Panc1 (cell line): ENCODE measurements around the gene NXPH3. TPM values are rescaled to one million over a fixed set of nuclear protein-coding genes. Genes with fewer than 3 reads are reported as not detected.
A peak's percentile ranks its signal among the peaks of the same experiment; 100 is the strongest.

Experiments used
- ATAC-seq: fragments of 200-7000 bp; cut with Tn5 transposase; 2 replicates; pipeline ENCODE4 v1.9.1; 2020; ENCODE audit warnings: mild to moderate bottlenecking, moderate library complexity
- BruUV-seq: library from RNA; stranded (reverse); fragments of 400-500 nt; replicated peaks from 2 replicates; lab custom pipeline; 2021; lab: Mats Ljungman, UMichigan
- CTCF ChIA-PET: fragments of 300-600 bp; sonication (Branson Sonifier 250); formaldehyde crosslinking; loops from one replicate; lab custom pipeline; 2022; ENCODE audit warnings: antibody characterized with exemption; lab: Charles Lee
- POLR2A ChIA-PET: fragments of 300-600 bp; sonication (Branson Sonifier 250); formaldehyde crosslinking; loops from one replicate; lab custom pipeline; 2022; ENCODE audit warnings: antibody characterized with exemption; lab: Charles Lee
- DNase-seq: peaks from one replicate; pipeline ENCODE4 v3.0.0-alpha.2; 2010; ENCODE audit warnings: low read depth, low spot score
- H3K27ac ChIP-seq: 2 replicates; pipeline ENCODE4 v1.5.1; 2011; ENCODE audit warnings: mild to moderate bottlenecking, low read length, inconsistent platforms
- H3K27me3 ChIP-seq: fragments of 200-500 bp; sonication (Bioruptor generic); 2 replicates; pipeline ENCODE4 v1.6.0; 2014; ENCODE audit warnings: low read length, inconsistent platforms; ENCODE audit not compliant: control insufficient read depth, insufficient read depth
- H3K36me3 ChIP-seq: fragments of 200-500 bp; sonication (Bioruptor generic); 2 replicates; pipeline ENCODE4 v1.5.1; 2014; ENCODE audit warnings: inconsistent platforms, mild to moderate bottlenecking, low read length, moderate library complexity; ENCODE audit not compliant: control insufficient read depth, insufficient read depth
- H3K4me1 ChIP-seq: 2 replicates; pipeline ENCODE4 v1.5.1; 2011; ENCODE audit warnings: inconsistent platforms, mild to moderate bottlenecking, low read length, moderate library complexity; ENCODE audit not compliant: control insufficient read depth, insufficient read depth
- H3K4me3 ChIP-seq, 2 experiments: 2 replicates each; pipeline ENCODE4 v1.5.1; 2011 to 2012; ENCODE audit warnings: low read depth in 2 of 2, low read length in 2 of 2, mild to moderate bottlenecking in 2 of 2, inconsistent platforms in 1 of 2, moderate library complexity in 1 of 2
- H3K9me3 ChIP-seq: fragments of 200-500 bp; sonication (Bioruptor generic); 2 replicates; pipeline ENCODE4 v1.5.1; 2014; ENCODE audit warnings: low read depth, mild to moderate bottlenecking, inconsistent platforms, low read length, moderate library complexity; ENCODE audit not compliant: control insufficient read depth, insufficient read depth
- POLR2AphosphoS5 ChIP-seq: IDR thresholded peaks from 2 replicates; pipeline ENCODE4 v1.6.1; 2012; ENCODE audit warnings: mild to moderate bottlenecking, low read depth, low read length, moderate library complexity
- SIN3A ChIP-seq: IDR thresholded peaks from 2 replicates; pipeline ENCODE4 v1.6.1; 2012; ENCODE audit warnings: low read depth, mild to moderate bottlenecking, low read length, moderate library complexity, borderline replicate concordance; ENCODE audit not compliant: insufficient read depth
- TCF7L2 ChIP-seq: IDR thresholded peaks from 2 replicates; pipeline ENCODE4 v1.6.1; 2011; ENCODE audit warnings: mild to moderate bottlenecking, low read depth, low read length, inconsistent platforms
- in situ Hi-C: cut with HindIII; loops from 2 replicates; pipeline ENCODE4 v1.10.0; 2016; ENCODE audit warnings: low sequenced_read_pairs, low pct_unique_long_range_greater_than_20kb
- intact Hi-C: fragments of 100-400 bp; cut with micrococcal nuclease; formaldehyde crosslinking; loops from one replicate; pipeline ENCODE4 v1.10.0; 2022; ENCODE audit not compliant: unreplicated experiment
- total RNA-seq: library from RNA; stranded (reverse); gene quantifications from one replicate; pipeline ENCODE4 v1.2.1, GENCODE V29; 2021; ENCODE audit not compliant: unreplicated experiment
- TF ChIP-seq, protein P1 (sequence below), 2 experiments: IDR thresholded peaks; 2 replicates each; pipeline ENCODE4 v1.6.1; 2011 to 2012; ENCODE audit warnings: low read depth in 2 of 2, control low read depth in 1 of 2, low read length in 1 of 2, mild to moderate bottlenecking in 1 of 2, moderate library complexity in 1 of 2; ENCODE audit not compliant: insufficient read depth in 1 of 2
- TF ChIP-seq, protein P2 (sequence below): fragments of 450-650 bp; IDR thresholded peaks from 2 replicates; pipeline ENCODE4 v1.5.1; 2017; ENCODE audit warnings: mild to moderate bottlenecking

NXPH3 gene
- total RNA-seq, 1 experiment from 2014 or later, result 0.57 TPM

DNA sequence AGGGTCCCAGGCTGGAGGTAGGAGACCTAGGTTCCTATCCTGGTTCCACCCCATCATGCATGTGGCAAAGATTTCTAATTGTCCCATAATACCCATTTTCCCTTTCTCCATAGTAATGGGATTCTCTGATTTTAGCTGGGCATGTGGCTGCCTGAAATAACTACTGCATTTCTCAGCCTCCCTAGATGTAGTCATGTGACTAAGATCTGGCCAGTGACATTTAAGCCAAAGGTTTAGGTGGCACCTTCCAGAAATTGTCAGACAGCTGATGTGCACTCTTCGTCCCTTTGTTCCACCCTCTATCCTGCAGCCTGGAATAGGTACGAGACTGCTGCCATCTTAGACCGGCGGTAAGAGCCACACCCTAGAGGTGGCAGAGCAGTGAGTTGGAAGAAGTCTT, 8.2 kb downstream of the NXPH3 start:
- no peaks in the 10 kb centered on the region for H3K27me3 ChIP-seq
- BruUV-seq, result no TSS peak
- POLR2A ChIA-PET, result no interaction called here
- H3K36me3 ChIP-seq, result no peaks in the 10 kb centered on the region
- intact Hi-C loops (no loop called here), in situ Hi-C loops (no loop called here)
- ATAC-seq (no peak), DNase-seq (no peak)
- H3K4me1 ChIP-seq, result no peaks in the 10 kb centered on the region; the same call in 1 of the 2 replicates
- CTCF ChIA-PET, result interaction anchor here (0.6 to 0.7 kb wide), 2 partner anchors 23 to 86 kb away, joined by 3 to 4 read pairs; no protein-coding TSS in a partner anchor
- H3K4me3 ChIP-seq, result no peak overlapping the region
- H3K27ac ChIP-seq, result no peak overlapping the region
- TF ChIP-seq, protein P1, sequence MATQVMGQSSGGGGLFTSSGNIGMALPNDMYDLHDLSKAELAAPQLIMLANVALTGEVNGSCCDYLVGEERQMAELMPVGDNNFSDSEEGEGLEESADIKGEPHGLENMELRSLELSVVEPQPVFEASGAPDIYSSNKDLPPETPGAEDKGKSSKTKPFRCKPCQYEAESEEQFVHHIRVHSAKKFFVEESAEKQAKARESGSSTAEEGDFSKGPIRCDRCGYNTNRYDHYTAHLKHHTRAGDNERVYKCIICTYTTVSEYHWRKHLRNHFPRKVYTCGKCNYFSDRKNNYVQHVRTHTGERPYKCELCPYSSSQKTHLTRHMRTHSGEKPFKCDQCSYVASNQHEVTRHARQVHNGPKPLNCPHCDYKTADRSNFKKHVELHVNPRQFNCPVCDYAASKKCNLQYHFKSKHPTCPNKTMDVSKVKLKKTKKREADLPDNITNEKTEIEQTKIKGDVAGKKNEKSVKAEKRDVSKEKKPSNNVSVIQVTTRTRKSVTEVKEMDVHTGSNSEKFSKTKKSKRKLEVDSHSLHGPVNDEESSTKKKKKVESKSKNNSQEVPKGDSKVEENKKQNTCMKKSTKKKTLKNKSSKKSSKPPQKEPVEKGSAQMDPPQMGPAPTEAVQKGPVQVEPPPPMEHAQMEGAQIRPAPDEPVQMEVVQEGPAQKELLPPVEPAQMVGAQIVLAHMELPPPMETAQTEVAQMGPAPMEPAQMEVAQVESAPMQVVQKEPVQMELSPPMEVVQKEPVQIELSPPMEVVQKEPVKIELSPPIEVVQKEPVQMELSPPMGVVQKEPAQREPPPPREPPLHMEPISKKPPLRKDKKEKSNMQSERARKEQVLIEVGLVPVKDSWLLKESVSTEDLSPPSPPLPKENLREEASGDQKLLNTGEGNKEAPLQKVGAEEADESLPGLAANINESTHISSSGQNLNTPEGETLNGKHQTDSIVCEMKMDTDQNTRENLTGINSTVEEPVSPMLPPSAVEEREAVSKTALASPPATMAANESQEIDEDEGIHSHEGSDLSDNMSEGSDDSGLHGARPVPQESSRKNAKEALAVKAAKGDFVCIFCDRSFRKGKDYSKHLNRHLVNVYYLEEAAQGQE (IDR thresholded peaks at IDR 0.05; ENCODE audit: insufficient read depth in 1 of 2, low read depth in 2 of 2, low read length in 1 of 2), result no peak
- no peak for TF ChIP-seq SIN3A
- TF ChIP-seq POLR2AphosphoS5, result no peak
- TF ChIP-seq, protein P2, sequence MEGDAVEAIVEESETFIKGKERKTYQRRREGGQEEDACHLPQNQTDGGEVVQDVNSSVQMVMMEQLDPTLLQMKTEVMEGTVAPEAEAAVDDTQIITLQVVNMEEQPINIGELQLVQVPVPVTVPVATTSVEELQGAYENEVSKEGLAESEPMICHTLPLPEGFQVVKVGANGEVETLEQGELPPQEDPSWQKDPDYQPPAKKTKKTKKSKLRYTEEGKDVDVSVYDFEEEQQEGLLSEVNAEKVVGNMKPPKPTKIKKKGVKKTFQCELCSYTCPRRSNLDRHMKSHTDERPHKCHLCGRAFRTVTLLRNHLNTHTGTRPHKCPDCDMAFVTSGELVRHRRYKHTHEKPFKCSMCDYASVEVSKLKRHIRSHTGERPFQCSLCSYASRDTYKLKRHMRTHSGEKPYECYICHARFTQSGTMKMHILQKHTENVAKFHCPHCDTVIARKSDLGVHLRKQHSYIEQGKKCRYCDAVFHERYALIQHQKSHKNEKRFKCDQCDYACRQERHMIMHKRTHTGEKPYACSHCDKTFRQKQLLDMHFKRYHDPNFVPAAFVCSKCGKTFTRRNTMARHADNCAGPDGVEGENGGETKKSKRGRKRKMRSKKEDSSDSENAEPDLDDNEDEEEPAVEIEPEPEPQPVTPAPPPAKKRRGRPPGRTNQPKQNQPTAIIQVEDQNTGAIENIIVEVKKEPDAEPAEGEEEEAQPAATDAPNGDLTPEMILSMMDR, result no peak
- TF ChIP-seq TCF7L2, result no peak
- no peaks in the 10 kb centered on the region for H3K9me3 ChIP-seq

DNA sequence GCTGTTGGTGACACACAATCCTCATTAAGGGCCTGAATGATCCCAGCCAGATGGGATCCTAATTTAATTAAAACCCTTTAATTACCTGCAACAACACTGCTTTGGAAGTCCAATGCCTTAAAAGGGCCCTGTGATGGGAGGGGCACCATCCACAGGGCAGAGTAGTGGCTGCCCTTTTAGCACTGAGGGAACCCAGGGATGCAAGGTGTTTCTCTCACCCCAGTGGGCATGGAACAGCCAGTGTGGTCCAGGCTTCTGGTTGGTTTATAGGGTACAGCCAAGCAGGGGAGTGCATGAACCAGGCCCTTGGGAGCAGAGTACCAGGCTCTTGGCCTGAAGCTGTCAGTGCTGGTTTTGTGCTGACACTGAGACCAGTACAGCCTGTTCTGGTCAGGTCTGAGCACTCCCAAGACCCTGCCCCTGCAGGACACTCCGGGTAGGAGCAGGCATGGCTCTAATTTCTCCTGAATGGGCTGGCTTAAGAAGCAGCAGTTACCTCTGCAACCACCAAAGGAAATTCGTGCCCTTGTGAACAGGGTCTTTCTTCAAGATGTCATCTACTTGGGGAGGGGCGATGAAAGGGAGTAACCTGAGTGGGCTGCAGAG, 9.9 kb downstream of the NXPH3 start:
- Histone ChIP-seq H3K27me3 (no peaks in the 10 kb centered on the region), H3K4me1 (no peaks in the 10 kb centered on the region; the same call in 1 of the 2 replicates), H3K36me3 (no peaks in the 10 kb centered on the region), H3K9me3 (no peaks in the 10 kb centered on the region), H3K4me3 (no peak overlapping the region), H3K27ac (no peak overlapping the region)
- in situ Hi-C loops (no loop called here), intact Hi-C loops (no loop called here)
- CTCF ChIA-PET, result interaction anchor here (0.7 kb wide), 1 partner anchor 27 kb away, joined by 4 read pairs; no protein-coding TSS in a partner anchor
- POLR2A ChIA-PET, result no interaction called here
- no peak for DNase-seq
- BruUV-seq, result no TSS peak
- ATAC-seq, result peak; percentile 67
- no peak for TF ChIP-seq POLR2AphosphoS5
- TF ChIP-seq, protein P1 (IDR thresholded peaks at IDR 0.05; ENCODE audit: insufficient read depth in 1 of 2, low read depth in 2 of 2, low read length in 1 of 2), result no peak
- TF ChIP-seq TCF7L2, result no peak
- TF ChIP-seq, protein P2, result no peak
- no peak for TF ChIP-seq SIN3A
